RPMI7951 (cell line): ENCODE data around the gene RBP3. TPM values are rescaled to one million over a fixed set of nuclear protein-coding genes. Genes with fewer than 3 reads are reported as not detected.
A peak's percentile ranks its signal among the peaks of the same experiment; 100 is the strongest.

Source experiments
- DNase-seq: peaks from one replicate; pipeline ENCODE4 v3.0.0-alpha.2; 2012; ENCODE audit warnings: low read depth
- total RNA-seq: library from RNA; depleted of rRNA; stranded (reverse); fragments of >200 nt; shearing (Covaris generic); gene quantifications from 2 replicates; pipeline ENCODE4 v1.2.3, GENCODE V29; 2014

RBP3 gene
- total RNA-seq, 1 experiment from 2014 or later: not detected

DNA sequence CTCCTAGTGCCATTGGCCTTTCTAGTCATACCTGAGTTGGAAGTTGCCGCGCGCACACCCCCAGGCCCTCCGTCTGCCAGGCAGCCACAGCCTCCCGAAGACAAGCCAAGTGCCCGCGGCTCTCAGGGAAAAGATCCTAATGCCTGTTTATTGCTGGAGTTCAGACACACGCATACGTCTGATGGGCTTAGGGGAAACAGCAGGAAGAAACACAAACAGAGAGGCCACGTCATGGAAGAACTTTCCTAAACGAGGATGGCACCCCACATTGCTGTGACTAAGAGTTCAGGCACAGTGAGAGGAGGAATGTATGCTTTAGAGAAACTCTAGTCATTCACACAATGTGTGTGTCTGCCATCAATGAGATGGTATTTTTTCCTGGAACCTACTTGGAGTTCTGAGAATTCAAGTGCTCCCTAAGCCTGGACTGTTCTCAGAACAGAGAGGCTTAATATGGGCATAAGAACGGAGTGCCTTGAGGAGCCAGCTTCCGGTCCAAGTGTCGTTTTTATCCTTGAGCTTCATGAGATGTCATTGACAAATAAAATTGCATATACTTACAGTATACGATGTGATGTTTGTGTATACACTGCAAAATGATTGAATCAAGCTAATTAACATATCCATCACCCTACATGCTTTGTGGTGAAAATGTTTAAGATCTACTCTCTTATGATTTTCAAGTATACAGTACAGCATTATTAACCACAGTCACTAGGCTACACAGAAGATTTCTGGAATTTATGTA, 11.6 kb upstream of the RBP3 start:
- no peak for DNase-seq

DNA sequence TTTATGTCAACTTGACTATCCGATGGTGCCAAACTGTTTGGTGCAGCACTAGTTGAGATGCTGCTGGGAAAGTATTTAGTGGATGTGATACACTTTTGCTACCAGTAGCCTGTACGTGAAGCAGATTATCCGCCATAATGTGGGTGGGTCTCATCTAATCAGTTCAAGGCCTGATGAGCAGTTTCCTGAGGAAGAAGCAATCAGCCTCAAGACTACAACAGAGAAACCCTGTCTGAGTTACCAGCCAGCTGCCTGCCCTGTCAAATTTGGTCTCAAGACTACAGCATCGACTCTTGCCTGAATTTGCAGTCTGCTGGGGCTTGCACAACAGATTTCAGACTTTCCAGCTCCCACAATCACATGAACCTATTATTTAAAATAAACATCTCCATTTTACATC, 10.9 kb upstream of the RBP3 start:
- DNase-seq: no peak

DNA sequence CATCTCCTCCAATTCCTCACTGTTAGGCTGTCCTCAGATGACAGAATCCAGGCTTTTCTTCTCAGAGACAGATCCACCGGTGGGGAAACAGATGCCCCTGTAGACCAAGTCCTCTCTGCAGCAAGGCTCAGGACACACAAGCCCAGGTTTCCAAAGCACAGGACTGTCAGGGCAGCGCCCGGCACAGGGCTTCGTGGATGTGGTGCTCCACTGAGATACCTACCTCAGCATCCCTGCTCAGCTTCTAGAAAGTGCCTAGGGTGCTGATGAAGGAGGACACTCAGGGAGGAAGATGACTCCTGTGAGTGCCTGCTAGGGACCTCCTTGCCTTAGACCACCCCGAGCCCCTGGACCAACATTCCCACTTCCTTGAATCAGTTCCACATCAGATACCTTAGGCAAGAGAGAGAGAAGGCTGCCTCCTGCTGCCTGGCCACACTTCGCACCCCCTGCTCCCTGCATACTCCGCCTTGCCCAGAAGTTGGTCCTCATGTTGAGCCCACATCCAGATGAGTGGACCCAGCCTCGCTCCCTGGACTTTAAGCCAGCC, 8.9 kb upstream of the RBP3 start:
- DNase-seq: no peak

DNA sequence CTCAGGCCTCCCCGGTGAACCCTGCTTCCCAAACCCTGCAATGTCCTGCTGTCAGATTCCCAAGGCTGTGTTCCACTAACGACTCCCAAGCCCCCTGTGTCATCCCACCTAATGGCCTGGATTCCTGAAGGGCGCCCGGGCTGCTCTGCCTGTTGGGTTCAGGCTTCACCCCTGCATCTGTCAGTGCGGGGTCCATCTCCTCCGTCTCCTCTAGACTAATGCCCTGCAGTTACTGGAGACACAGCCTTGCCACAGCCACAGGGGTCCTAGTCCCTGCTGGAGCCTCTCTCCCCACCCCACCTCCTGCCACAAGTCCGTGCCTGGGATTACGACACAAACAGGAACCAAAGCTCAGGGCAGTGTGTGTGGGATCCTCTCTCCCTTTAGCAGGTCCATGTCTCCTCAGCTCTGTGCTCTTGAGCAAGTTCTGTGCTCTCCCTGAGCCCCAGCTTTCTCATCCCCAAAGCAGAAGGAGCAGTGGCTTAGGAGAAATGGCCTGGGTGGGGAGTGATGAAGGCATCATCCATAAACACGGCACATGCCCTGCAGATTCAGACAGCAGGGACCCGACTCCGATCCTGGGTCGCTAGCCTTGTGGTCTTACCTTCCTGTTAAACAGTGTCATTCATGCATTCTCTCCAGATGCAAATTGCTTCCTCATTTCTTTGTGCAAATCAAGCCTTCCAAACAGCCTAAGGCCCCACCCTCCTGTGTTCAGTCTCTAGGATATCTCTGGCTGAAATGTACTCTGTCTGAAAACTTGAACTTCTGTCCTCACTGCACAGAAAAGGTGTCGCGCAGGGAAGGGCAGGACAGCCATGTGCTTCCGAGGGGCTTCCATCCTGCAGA, 8.2 kb upstream of the RBP3 start:
- DNase-seq: no peak

DNA sequence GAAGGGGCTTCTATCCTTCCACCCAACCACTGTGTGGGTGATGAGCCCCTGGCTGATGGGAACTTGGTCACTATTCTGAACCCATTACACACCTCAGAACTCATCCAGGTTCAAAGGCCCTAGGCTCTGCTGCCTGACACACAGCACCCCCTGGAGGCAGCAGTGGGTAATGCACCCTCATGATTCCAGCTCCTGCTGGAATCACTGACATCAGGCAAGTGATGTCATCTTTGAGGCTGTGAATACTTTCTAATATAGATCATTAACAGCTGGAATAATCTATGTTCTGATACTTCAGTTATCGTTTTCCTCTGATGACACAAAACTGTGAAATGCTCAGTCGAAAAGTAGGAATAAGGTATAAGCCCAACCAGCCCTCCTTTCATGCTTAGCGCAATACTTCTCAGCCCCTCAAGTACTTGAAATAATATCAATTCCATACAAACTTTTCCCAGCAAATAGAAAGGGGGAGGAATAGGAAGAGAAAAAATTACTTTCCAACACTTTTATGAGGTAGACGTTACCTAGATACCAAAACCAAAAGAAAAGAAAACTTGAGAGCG, 7.5 kb upstream of the RBP3 start:
- DNase-seq: peak; percentile 24

DNA sequence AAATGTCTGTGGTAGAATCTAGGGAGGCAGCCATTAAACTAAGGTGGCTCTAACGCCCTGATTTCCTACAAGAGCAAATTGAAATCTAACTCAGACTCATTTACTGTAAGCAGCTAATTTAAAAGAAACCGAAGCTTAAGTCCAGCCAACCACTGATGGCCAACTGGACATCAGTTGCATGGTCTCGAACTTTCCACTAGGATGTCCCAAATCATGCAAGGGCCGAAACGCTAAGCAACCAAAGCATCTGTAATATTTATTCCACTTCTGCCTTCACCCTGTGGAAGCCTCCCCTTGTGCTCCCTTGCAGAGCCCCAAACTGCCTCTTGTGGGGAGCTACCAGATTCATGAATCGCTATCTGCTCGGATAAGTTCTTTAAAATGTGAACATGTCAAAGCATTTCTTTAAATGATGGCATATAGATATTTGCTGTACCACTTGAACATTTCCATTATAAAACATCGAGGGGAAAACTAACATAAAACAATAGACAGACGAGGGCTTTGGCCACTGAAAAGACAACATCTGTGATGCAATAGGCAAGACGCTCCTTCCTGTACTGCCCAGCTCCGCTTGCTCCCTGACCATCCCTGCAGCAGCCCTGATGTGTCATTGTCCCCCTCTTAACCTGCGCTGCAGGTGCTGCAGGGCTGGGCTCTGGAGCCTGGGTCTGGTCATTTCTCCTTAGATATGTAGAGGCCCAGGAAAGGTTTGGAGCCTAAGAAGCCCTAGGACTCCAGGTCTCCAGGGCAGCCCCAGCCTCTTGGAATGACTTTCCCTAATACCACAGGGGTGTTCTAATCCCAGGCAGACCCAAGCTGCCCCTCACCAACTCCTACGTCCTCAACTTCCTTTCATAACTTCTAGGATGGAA, 2.9 kb upstream of the RBP3 start:
- no peak for DNase-seq

DNA sequence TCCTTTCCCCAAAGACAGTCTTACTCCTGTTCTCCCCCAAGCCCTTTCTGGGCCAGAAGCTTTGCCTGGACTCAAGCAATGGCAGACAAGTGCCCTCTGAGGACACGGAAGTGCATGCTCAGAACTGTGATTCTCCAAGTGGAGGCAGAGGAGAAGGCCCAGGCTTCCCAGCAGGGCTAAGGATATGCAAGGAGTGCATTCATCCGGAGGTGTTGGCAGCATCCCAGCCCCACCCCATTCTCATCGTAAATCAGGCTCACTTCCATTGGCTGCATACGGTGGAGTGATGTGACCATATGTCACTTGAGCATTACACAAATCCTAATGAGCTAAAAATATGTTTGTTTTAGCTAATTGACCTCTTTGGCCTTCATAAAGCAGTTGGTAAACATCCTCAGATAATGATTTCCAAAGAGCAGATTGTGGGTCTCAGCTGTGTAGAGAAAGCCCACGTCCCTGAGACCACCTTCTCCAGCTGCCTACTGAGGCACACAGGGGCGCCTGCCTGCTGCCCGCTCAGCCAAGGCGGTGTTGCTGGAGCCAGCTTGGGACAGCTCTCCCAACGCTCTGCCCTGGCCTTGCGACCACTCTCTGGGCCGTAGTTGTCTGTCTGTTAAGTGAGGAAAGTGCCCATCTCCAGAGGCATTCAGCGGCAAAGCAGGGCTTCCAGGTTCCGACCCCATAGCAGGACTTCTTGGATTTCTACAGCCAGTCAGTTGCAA, 1.4 kb upstream of the RBP3 start:
- DNase-seq: no peak

DNA sequence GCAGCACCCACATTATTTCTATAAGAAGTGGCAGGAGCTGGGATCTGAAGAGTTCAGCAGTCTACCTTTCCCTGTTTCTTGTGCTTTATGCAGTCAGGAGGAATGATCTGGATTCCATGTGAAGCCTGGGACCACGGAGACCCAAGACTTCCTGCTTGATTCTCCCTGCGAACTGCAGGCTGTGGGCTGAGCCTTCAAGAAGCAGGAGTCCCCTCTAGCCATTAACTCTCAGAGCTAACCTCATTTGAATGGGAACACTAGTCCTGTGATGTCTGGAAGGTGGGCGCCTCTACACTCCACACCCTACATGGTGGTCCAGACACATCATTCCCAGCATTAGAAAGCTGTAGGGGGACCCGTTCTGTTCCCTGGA, 874 bp upstream of the RBP3 start:
- DNase-seq: no peak

DNA sequence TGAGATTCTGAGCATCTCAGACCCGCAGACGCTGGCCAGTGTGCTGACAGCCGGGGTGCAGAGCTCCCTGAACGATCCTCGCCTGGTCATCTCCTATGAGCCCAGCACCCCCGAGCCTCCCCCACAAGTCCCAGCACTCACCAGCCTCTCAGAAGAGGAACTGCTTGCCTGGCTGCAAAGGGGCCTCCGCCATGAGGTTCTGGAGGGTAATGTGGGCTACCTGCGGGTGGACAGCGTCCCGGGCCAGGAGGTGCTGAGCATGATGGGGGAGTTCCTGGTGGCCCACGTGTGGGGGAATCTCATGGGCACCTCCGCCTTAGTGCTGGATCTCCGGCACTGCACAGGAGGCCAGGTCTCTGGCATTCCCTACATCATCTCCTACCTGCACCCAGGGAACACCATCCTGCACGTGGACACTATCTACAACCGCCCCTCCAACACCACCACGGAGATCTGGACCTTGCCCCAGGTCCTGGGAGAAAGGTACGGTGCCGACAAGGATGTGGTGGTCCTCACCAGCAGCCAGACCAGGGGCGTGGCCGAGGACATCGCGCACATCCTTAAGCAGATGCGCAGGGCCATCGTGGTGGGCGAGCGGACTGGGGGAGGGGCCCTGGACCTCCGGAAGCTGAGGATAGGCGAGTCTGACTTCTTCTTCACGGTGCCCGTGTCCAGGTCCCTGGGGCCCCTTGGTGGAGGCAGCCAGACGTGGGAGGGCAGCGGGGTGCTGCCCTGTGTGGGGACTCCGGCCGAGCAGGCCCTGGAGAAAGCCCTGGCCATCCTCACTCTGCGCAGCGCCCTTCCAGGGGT, 703 bp downstream of the RBP3 start:
- no peak for DNase-seq

DNA sequence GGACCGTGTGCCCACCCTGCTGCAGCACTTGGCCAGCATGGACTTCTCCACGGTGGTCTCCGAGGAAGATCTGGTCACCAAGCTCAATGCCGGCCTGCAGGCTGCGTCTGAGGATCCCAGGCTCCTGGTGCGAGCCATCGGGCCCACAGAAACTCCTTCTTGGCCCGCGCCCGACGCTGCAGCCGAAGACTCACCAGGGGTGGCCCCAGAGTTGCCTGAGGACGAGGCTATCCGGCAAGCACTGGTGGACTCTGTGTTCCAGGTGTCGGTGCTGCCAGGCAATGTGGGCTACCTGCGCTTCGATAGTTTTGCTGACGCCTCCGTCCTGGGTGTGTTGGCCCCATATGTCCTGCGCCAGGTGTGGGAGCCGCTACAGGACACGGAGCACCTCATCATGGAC, 1.4 kb downstream of the RBP3 start:
- DNase-seq: no peak

DNA sequence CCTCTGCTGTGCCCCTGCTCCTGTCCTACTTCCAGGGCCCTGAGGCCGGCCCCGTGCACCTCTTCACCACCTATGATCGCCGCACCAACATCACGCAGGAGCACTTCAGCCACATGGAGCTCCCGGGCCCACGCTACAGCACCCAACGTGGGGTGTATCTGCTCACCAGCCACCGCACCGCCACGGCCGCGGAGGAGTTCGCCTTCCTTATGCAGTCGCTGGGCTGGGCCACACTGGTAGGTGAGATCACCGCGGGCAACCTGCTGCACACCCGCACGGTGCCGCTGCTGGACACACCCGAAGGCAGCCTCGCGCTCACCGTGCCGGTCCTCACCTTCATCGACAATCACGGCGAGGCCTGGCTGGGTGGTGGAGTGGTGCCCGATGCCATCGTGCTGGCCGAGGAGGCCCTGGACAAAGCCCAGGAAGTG, 1.8 kb downstream of the RBP3 start:
- DNase-seq: no peak

DNA sequence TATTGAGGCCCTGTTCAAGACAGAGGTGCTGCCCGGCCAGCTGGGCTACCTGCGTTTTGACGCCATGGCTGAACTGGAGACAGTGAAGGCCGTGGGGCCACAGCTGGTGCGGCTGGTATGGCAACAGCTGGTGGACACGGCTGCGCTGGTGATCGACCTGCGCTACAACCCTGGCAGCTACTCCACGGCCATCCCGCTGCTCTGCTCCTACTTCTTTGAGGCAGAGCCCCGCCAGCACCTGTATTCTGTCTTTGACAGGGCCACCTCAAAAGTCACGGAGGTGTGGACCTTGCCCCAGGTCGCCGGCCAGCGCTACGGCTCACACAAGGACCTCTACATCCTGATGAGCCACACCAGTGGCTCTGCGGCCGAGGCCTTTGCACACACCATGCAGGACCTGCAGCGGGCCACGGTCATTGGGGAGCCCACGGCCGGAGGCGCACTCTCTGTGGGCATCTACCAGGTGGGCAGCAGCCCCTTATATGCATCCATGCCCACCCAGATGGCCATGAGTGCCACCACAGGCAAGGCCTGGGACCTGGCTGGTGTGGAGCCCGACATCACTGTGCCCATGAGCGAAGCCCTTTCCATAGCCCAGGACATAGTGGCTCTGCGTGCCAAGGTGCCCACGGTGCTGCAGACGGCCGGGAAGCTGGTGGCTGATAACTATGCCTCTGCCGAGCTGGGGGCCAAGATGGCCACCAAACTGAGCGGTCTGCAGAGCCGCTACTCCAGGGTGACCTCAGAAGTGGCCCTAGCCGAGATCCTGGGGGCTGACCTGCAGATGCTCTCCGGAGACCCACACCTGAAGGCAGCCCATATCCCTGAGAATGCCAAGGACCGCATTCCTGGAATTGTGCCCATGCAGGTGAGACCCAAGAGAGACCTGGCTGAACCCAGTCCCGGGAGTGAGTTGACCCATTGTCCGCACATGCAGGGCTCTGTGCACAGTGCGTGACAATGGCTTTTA, 2.8 kb downstream of the RBP3 start:
- DNase-seq: no peak

DNA sequence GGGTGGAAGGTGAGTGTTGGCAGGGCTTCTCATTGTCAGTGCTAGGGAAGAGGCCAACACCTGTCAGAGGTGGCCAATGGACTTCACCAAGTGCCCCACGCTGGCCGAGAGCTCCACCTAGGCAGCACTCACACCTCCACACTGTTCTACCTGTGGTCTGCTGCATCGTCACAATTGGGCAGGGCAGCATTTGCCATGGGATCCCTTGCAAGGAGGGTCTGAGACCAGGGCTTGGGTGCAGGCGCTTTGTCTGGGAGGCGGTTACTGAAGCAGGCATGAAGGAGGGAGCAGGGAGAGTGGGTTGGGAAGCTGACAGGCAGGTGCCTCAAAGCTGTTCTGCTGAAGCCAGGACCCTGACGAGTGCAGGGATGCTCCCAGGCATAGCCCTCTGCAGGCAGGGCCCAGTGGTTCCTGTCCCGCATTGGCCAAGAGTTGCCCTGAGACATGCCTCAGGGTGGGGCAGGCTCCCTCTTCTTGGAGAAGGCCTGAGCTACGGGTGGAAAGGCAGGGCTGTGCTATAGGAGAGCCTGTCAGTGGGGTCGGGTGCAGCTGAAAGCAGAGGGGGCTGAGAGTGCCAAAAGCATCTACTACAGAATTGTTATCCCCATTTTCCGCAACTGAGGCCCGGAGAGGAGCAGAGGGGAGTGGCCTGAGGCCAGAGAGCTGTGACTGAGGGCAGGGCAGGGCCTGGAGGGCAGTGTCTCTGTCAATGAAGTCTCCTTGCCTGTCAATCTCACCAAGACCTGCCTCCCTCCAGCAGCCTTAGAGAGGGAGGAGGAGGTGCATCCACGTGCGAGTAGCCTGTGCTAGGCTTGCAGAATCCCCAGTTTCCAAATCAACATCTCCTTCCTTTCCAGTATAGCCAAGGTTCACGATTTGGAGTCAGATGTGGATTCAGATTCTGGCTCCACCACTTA, 4.0 kb downstream of the RBP3 start:
- no peak for DNase-seq

DNA sequence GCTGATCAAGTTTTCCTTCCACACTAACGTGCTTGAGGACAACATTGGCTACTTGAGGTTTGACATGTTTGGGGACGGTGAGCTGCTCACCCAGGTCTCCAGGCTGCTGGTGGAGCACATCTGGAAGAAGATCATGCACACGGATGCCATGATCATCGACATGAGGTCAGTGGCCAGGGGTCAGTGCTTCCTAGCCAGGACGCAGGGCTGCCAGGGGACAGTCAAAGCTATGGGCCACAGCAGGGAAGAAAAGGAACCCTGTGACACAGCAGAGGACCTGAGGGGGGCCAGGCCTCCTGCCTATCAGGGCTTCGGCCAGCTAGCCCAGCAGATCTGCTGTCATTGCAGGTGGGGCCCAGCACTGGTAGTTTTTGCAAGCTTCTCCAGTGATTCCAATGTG, 5.2 kb downstream of the RBP3 start:
- no peak for DNase-seq

DNA sequence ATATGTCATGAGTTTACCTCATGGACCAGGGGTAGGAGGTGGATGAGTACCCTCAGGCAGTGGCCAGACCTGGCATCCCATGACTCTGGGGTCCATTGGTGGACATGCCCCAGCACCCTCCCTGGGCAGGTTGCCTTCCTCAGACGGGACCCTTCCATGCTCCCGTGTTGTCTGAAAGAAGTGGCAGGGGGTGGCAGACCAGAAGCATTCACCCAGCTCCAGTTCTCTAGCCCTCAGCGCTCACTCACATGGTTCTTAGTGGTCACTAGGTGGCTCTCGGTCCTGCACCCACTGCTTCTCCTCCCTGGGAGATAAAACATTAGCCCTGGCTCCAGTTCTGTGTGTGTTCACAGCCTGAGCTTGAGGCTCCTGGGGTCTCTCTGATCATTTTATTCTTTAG, 6.0 kb downstream of the RBP3 start:
- DNase-seq: peak; percentile 18

DNA sequence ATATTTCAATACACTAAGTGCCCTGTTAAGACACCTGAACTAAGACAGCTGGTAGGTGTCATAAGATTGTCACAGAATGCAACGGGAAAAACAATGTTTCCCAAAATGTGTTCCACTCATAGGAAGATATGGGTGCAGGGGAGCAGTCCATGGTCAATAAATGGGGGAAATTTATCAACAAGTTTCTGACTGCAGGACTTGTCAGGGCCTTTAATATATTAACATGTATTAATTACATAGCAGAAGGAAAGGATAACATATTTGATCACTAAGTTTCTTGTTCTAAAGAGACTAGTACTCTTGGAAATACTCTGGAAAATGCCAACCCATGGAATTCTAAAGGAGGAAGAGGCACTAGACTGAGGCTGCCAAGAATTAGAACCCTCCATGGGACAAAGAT, 6.7 kb downstream of the RBP3 start:
- DNase-seq: no peak

DNA sequence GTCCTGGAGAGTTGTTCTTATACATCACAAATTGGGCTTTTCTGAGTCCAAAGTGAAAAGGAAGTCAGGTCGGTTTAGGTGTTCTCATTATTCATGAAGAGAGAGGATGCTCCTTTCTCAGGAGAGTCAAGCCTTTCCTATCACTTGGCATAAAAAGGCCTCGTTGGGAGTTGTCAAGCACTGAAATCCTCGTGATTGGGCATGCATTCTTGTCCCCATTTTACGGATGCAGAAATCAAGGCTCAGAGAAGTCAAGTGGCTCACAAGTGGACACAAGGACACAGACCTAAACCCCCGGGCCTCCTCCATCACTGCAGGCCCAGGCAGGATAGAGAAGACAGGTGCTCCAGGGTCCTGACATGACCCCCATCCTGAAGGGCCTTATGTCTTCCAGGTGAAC, 8.5 kb downstream of the RBP3 start:
- DNase-seq: no peak

DNA sequence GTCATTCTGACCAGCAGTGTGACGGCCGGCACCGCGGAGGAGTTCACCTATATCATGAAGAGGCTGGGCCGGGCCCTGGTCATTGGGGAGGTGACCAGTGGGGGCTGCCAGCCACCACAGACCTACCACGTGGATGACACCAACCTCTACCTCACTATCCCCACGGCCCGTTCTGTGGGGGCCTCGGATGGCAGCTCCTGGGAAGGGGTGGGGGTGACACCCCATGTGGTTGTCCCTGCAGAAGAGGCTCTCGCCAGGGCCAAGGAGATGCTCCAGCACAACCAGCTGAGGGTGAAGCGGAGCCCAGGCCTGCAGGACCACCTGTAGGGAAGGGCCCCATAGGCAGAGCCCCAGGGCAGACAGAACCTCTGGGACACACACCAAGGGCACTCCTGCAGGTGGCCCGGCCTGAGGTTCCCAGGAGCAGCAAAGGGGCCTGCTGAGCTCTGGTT, 9.0 kb downstream of the RBP3 start:
- DNase-seq: no peak
